HG02571 (cell line): ENCODE results near the gene PTPN22.

ENCODE experiments used
- ATAC-seq: cut with Tn5 transposase; IDR thresholded peaks from one replicate; pipeline ENCODE4 v1.9.1; 2021; ENCODE audit warnings: mild to moderate bottlenecking, moderate library complexity; ENCODE audit not compliant: unreplicated experiment

Gene PTPN22

DNA sequence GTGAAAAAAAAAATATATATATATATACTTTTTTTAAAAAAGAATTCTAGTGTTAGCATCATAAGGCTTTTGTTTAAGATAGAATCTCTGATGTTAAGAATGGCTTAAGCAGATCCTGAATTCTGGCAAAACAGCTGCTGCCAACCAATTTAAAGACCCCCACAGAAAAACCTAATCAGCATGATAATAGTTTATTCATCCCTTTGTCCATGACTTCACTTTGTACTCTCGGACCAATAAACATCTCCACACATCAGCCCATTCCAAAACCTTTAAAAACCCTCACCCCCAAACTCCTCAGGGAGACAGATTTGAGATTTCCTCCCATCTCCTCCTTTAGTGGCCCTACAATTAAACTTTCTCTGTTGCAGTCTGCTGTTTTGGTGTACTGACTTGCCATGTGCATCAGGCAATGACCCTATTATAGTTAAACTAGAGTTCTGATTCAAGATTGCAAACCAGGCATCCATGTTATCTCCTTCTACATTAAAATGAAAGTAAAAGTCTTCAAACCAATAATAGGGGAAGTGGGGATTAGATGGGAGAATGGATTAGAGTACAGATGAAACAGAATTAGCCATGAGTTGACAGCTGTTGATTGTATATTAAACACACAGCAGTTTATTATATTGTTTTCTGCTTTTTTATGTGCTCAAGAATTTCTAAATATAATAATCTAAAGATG is 102.5 kb downstream of the PTPN22 start:
- ATAC-seq = no peak

DNA sequence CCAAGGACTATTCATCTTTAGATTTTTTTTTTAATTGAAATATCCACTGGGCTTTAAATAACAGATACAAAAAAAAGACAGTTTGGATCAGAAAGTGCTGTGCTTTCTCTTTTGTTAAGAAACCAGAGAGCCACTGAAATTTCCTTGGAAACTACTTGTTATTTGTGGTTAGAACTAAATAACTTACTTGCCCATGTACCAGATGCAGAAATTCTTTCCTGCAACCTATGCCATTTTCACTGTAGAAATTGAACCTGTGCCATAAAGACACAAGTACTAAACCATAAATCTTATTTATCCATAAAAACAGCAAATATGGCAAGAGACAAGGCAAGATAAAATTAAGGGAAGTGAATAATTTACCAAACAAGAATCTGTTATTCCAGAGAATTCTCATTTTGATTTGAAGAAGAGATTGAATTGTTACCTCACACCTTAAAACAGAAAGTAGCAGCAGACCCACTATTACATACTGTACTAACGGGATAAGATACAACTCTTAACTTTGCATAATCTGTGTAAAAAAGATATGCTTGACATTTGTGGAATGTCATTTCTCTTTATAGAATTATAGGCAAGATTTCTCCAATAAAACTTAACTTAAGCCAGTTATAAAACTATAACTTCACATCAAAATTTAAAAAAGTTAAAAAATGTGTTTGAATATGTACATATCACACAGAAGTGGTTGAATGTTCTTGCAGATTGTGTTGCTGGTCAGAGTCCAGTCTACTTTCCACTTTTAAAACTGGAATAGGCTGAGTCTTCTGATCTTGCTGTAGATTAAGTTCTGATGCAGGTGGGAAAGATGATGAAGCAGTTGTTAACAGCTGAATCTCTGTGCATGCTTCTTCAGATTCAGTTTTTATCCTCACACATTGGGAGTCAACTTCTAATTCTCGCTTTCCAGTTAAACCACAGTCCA is 105.9 kb downstream of the PTPN22 start:
- no peak for ATAC-seq
